Measurements from ENCODE around the gene KAT7. TPM values are rescaled to one million over a fixed set of nuclear protein-coding genes. Genes with fewer than 3 reads are reported as not detected.
A peak's percentile ranks its signal among the peaks of the same experiment; 100 is the strongest.

KAT7 gene
- total RNA-seq, 1 donor from 2014 or later: 72.0 TPM

DNA sequence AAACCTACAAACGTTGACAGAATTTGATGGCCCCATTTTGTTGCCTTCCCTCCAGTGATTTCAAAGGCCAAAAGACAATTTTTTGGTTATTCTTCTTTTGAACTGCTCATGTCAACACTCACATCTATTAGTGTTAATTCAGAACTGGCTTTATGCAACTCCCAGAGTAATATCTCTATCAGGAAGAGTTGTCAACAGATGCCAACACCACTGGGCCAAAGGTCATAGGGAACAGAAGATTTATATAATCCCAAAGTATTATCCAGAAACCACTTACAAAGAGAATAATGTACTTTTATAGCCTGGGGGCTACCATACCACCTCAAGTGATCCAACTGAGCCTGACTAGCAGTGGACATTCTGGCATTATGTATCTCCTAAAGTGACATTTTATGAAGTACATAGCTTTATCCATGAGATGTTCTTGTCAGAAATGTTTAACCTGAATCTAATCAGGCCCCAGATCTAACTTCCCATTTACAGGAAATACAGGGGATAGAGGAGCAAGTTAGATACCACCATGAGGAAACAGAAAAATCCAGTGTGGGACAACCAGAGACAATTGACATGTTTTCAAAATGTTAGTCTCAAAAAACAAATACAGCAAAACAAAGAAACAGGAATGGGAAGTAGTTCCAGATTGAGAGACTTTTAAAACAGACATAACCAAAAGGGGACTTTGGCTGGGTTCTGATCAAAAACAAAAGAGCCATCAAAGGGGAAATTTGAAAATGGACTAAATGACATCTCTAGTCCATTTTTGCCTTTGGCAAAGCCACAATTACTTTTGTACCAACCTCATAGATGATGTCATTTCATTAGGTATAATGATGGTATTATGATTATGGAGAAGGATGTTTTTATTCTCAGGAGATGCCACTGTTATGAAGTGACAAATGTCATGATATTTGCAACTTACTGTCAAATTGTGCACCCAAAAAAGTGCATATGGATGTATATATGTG lies 43.0 kb upstream of the KAT7 start:
- DNase-seq (ENCODE audit: low spot score, unreplicated experiment): no peak
- Mint-ChIP-seq H3K27ac (peak overlapping the region; percentile 18), H3K4me1 (ENCODE audit: low read depth) (peaks cover 1% of the 10 kb centered on the region), H3K4me3 (ENCODE audit: low read depth) (no peak overlapping the region), H3K27me3 (no peaks in the 10 kb centered on the region), H3K36me3 (ENCODE audit: insufficient read depth) (no peaks in the 10 kb centered on the region), H3K9me3 (ENCODE audit: low read depth) (no peaks in the 10 kb centered on the region)
- TF ChIP-seq, protein P1, sequence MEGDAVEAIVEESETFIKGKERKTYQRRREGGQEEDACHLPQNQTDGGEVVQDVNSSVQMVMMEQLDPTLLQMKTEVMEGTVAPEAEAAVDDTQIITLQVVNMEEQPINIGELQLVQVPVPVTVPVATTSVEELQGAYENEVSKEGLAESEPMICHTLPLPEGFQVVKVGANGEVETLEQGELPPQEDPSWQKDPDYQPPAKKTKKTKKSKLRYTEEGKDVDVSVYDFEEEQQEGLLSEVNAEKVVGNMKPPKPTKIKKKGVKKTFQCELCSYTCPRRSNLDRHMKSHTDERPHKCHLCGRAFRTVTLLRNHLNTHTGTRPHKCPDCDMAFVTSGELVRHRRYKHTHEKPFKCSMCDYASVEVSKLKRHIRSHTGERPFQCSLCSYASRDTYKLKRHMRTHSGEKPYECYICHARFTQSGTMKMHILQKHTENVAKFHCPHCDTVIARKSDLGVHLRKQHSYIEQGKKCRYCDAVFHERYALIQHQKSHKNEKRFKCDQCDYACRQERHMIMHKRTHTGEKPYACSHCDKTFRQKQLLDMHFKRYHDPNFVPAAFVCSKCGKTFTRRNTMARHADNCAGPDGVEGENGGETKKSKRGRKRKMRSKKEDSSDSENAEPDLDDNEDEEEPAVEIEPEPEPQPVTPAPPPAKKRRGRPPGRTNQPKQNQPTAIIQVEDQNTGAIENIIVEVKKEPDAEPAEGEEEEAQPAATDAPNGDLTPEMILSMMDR (IDR thresholded peaks at IDR 0.05; ENCODE audit: unreplicated experiment): no peak

DNA sequence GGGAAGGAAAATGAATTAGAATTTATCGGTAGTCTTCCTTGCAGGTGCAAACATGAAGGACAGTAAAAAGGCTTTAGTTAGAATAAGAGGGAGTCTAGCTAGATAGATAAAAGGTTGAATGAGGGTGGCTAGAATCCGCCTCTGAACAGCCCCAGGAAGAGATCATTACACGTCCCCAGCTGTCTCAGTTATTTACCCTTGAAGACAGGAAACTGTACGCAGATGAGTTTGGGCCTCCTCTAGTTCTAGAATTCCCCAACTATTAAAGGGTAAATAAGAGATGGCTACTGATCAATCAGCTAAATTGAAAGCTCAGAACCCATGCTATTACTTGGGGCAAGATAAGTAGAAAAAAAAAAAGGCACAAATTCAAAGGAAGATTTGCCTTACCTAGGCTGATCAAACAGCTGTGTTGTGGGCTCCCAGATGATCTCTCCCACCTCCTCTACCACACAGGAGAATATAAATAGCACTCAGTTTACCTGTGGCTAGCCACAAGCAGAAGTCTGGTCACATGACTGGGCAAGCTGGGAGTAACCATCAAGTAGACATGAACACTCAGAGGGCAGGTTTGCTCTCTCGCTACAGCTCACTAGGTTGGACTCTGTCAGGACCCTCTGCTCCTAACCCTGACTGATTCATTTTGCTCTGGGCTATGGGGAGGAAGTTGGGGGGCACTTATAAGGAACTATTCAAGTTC lies 41.5 kb upstream of the KAT7 start:
- Mint-ChIP-seq H3K36me3 (ENCODE audit: insufficient read depth) (no peaks in the 10 kb centered on the region), H3K27me3 (no peaks in the 10 kb centered on the region), H3K9me3 (ENCODE audit: low read depth) (no peaks in the 10 kb centered on the region), H3K27ac (no peak overlapping the region), H3K4me1 (ENCODE audit: low read depth) (peaks cover 1% of the 10 kb centered on the region), H3K4me3 (ENCODE audit: low read depth) (no peak overlapping the region)
- TF ChIP-seq, protein P1 (IDR thresholded peaks at IDR 0.05; ENCODE audit: unreplicated experiment): no peak
- DNase-seq (ENCODE audit: low spot score, unreplicated experiment): no peak

GRCh38 chr17:49747632-49748031 lies 40.8 kb upstream of the KAT7 start:
- Mint-ChIP-seq H3K4me3 (ENCODE audit: low read depth) (no peak overlapping the region), H3K27me3 (no peaks in the 10 kb centered on the region), H3K9me3 (ENCODE audit: low read depth) (no peaks in the 10 kb centered on the region), H3K27ac (no peak overlapping the region), H3K36me3 (ENCODE audit: insufficient read depth) (peaks cover 2% of the 10 kb centered on the region), H3K4me1 (ENCODE audit: low read depth) (peaks cover 1% of the 10 kb centered on the region)
- no peak for DNase-seq (ENCODE audit: low spot score, unreplicated experiment)
- TF ChIP-seq, protein P1 (IDR thresholded peaks at IDR 0.05; ENCODE audit: unreplicated experiment): no peak

- TF ChIP-seq, protein P1 (IDR thresholded peaks at IDR 0.05; ENCODE audit: unreplicated experiment): no peak
- Mint-ChIP-seq H3K27ac (no peak overlapping the region), H3K27me3 (no peaks in the 10 kb centered on the region), H3K4me3 (ENCODE audit: low read depth) (no peak overlapping the region), H3K9me3 (ENCODE audit: low read depth) (no peaks in the 10 kb centered on the region), H3K4me1 (ENCODE audit: low read depth) (peaks cover 1% of the 10 kb centered on the region), H3K36me3 (ENCODE audit: insufficient read depth) (peaks cover 2% of the 10 kb centered on the region)
- no peak for DNase-seq (ENCODE audit: low spot score, unreplicated experiment)
Measured at GRCh38 chr17:49748223-49748622, 40.3 kb upstream of the KAT7 start.

DNA sequence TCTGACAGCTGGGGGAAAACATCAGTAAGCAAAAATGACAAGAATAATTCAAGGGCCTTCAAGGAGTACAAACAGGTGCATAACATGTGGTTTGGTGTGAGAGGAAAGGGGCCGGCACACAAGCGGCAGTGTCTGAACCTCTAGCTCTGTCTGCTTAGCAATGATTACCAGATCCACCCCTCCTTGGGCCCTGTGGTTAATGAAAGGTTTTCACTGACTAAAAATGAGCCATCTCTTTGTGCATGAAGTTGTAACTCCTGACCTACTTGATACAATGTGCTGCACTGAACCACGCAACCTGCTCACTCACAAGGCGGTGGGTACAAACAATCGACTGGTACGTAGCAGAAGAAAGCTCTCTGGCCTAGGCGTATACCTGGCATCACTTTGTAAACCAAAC lies 39.7 kb upstream of the KAT7 start:
- TF ChIP-seq, protein P1 (IDR thresholded peaks at IDR 0.05; ENCODE audit: unreplicated experiment): no peak
- H3K36me3 Mint-ChIP-seq (ENCODE audit: insufficient read depth): peaks cover 2% of the 10 kb centered on the region
- no peak overlapping the region for H3K27ac Mint-ChIP-seq
- H3K4me1 Mint-ChIP-seq (ENCODE audit: low read depth): peaks cover 1% of the 10 kb centered on the region
- no peaks in the 10 kb centered on the region for H3K27me3 Mint-ChIP-seq
- H3K4me3 Mint-ChIP-seq (ENCODE audit: low read depth): no peak overlapping the region
- no peak for DNase-seq (ENCODE audit: low spot score, unreplicated experiment)
- H3K9me3 Mint-ChIP-seq (ENCODE audit: low read depth): no peaks in the 10 kb centered on the region
